ENCODE measurements around the gene CHD5.

The CHD5 gene

GRCh38 chr1:6177681-6178380 is 2.3 kb downstream of the CHD5 start:
- H3K9me2 ChIP-seq (replicated peaks; ENCODE audit: low read depth, low read length) = no peaks in the 10 kb centered on the region
- H4K20me1 ChIP-seq (ENCODE audit: insufficient read depth, low read length, poor library complexity, severe bottlenecking) = no peaks in the 10 kb centered on the region
- TF ChIP-seq EZH2phosphoT487 (IDR thresholded peaks at IDR 0.05; ENCODE audit: borderline replicate concordance) = no peak
- TF ChIP-seq CTCF (conservative IDR thresholded peaks at IDR 0.05; ENCODE audit: low read length) = no peak
- H3K36me3 ChIP-seq (ENCODE audit: insufficient read depth, low read length) = no peaks in the 10 kb centered on the region
- no peak overlapping the region for H2AFZ ChIP-seq (ENCODE audit: low read length)
- H3K9ac ChIP-seq (ENCODE audit: low read depth, low read length, poor library complexity, severe bottlenecking) = no peak overlapping the region
- H3K9me3 ChIP-seq (ENCODE audit: insufficient read depth, low read depth, low read length) = no peaks in the 10 kb centered on the region
- no peak overlapping the region for H3K4me3 ChIP-seq (ENCODE audit: low read length, poor library complexity, severe bottlenecking)
- no peaks in the 10 kb centered on the region for H3K27me3 ChIP-seq (ENCODE audit: insufficient read depth, low read length, poor library complexity, severe bottlenecking)
- H3K79me2 ChIP-seq (ENCODE audit: insufficient read depth, low read length) = no peaks in the 10 kb centered on the region
- no peaks in the 10 kb centered on the region for H3K4me1 ChIP-seq (ENCODE audit: insufficient read depth, low read length, poor library complexity, severe bottlenecking)
- no peak overlapping the region for H3K4me2 ChIP-seq (ENCODE audit: low read depth, low read length, poor library complexity, severe bottlenecking)
- H3F3A ChIP-seq (ENCODE audit: low read depth) = no peaks in the 10 kb centered on the region

GRCh38 chr1:6176779-6177178 is 3.3 kb downstream of the CHD5 start:
- H3F3A ChIP-seq (ENCODE audit: low read depth) = no peaks in the 10 kb centered on the region
- no peaks in the 10 kb centered on the region for H3K27me3 ChIP-seq (ENCODE audit: insufficient read depth, low read length, poor library complexity, severe bottlenecking)
- H3K4me1 ChIP-seq (ENCODE audit: insufficient read depth, low read length, poor library complexity, severe bottlenecking) = no peaks in the 10 kb centered on the region
- H2AFZ ChIP-seq (ENCODE audit: low read length) = no peak overlapping the region
- no peak overlapping the region for H3K4me3 ChIP-seq (ENCODE audit: low read length, poor library complexity, severe bottlenecking)
- H4K20me1 ChIP-seq (ENCODE audit: insufficient read depth, low read length, poor library complexity, severe bottlenecking) = no peaks in the 10 kb centered on the region
- no peaks in the 10 kb centered on the region for H3K9me2 ChIP-seq (replicated peaks; ENCODE audit: low read depth, low read length)
- no peaks in the 10 kb centered on the region for H3K9me3 ChIP-seq (ENCODE audit: insufficient read depth, low read depth, low read length)
- TF ChIP-seq CTCF (conservative IDR thresholded peaks at IDR 0.05; ENCODE audit: low read length) (no peak), EZH2phosphoT487 (IDR thresholded peaks at IDR 0.05; ENCODE audit: borderline replicate concordance) (no peak)
- no peak overlapping the region for H3K4me2 ChIP-seq (ENCODE audit: low read depth, low read length, poor library complexity, severe bottlenecking)
- no peaks in the 10 kb centered on the region for H3K79me2 ChIP-seq (ENCODE audit: insufficient read depth, low read length)
- no peaks in the 10 kb centered on the region for H3K36me3 ChIP-seq (ENCODE audit: insufficient read depth, low read length)
- no peak overlapping the region for H3K9ac ChIP-seq (ENCODE audit: low read depth, low read length, poor library complexity, severe bottlenecking)

GRCh38 chr1:6175411-6175828 is 4.7 kb downstream of the CHD5 start:
- Histone ChIP-seq H3K4me1 (ENCODE audit: insufficient read depth, low read length, poor library complexity, severe bottlenecking) (no peaks in the 10 kb centered on the region), H3K9ac (ENCODE audit: low read depth, low read length, poor library complexity, severe bottlenecking) (no peak overlapping the region), H3K4me2 (ENCODE audit: low read depth, low read length, poor library complexity, severe bottlenecking) (no peak overlapping the region), H3K79me2 (ENCODE audit: insufficient read depth, low read length) (no peaks in the 10 kb centered on the region), H4K20me1 (ENCODE audit: insufficient read depth, low read length, poor library complexity, severe bottlenecking) (no peaks in the 10 kb centered on the region), H3F3A (ENCODE audit: low read depth) (no peaks in the 10 kb centered on the region), H3K9me3 (ENCODE audit: insufficient read depth, low read depth, low read length) (no peaks in the 10 kb centered on the region), H3K36me3 (ENCODE audit: insufficient read depth, low read length) (no peaks in the 10 kb centered on the region), H3K9me2 (replicated peaks; ENCODE audit: low read depth, low read length) (no peaks in the 10 kb centered on the region), H3K27me3 (ENCODE audit: insufficient read depth, low read length, poor library complexity, severe bottlenecking) (no peaks in the 10 kb centered on the region), H3K4me3 (ENCODE audit: low read length, poor library complexity, severe bottlenecking) (no peak overlapping the region), H2AFZ (ENCODE audit: low read length) (no peak overlapping the region)
- TF ChIP-seq EZH2phosphoT487 (IDR thresholded peaks at IDR 0.05; ENCODE audit: borderline replicate concordance) (no peak), CTCF (conservative IDR thresholded peaks at IDR 0.05; ENCODE audit: low read length) (no peak)

All from Loucy (cell line).